NCI-H2196 treated with DMSO at 0.1 percent for 48 hours (cell line): ENCODE data around the gene PIR.

Experiments
- DNase-seq: peaks from one replicate; lab custom pipeline; 2025; ENCODE audit not compliant: unreplicated experiment; lab: John Stamatoyannopoulos, UW

PIR gene

DNA sequence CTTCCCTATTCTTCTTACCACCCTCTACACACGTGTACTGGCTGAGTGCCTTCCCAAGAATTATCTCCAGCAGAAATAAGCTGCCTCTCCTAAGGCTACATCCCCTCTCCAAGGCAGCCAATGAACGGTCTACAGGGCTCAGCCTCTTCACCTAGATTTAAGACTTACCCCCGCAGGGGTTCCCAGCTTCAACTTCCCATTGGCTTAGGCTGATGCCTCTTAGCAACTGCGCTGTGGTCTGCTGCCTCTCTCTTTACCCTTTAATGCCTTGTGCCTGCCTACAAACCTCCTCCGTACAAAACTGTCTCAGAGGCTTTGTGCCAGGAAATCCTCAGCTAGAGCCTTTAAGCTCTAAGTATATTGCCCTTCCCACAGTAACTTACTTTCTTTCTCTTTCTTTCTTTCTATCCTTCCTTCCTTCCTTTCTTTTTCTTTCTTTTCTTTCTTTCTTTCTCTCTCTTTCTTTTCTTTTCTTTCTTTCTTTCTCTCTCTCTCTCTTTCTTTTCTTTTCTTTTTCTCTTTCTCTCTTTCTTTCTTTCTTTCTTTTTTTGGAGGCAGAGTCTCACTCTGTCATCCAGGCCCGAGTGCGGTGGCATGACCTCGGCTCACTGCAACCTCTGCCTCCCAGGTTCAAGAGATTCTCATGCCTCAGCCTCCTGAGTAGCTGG, 142.7 kb downstream of the PIR start:
- no peak for DNase-seq

DNA sequence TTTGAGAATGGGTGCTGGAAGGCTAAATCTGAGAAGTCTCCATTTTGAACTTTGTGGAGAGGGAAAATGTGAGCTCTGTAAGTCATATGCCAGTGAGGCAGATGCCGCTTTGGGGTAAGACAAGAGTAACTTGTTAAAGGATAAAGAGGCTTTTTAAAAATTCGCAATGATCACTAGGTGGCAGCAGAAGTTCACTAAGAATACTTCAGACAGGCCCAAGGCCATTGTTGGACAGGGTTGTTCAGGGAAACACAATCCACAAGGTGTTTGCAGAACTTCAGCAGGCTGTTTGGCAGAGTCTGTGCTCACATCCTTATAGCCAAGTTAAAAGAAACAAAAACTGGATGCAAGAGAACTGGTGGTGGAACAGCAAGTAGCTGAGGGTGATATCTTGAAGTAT, 144.1 kb downstream of the PIR start:
- DNase-seq, result peak; percentile 19

DNA sequence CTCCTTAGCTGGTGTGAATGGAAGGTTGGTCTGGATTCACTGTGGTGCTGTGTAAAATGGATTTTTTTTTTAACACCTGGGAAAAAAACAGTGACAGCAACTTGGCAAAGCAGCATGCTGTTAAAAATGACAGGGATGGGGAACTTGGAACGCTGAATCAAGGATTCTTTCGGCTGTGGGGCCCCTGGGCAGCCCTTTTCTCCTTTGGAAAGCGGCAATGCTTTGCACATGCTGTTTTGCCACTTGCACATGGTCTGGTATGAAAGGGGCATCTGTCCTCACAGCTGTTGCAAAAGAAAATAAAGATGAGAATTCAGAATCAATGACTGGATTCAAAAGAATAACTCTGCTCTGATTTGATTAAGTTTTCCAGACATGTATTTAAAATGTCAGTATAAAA, 147.2 kb downstream of the PIR start:
- DNase-seq, result no peak

DNA sequence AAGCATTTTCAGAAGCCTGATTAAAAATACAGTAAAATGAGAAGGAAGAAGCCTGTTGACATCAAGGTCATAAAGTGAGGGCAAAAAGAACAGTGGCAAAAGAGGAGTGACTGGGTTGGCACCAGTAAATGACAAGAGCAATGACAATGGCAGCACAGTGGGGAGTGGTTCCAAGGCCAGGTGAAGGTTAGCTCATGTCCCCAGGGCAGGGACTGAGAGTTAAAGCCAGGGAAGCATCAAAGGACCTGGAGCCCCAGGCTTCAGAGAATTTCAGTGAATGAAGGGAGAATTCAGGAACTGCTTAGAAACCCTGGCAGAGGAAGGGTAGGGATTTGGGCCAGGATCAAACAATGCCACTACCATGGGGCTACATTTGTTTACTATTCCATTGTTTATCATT, 149.0 kb downstream of the PIR start:
- DNase-seq, result no peak

DNA sequence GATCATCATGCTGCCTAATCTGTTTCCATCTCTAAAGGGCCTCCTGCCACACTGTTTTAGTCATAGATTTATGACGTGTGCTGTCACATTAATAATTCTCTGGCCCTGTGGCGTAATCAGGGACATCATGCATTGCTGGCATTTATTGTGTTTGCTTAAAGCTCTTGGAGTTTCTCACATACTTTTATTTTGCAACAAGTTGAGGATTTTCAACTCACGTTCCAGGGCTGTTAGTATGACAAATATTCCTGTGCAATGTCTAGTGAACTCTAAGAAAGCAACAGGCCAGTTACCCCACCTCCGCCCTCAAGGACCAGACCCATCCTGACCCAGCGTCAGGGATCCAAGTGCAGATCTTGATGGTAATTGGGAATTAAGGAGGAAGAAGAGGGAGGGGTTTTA, 150.1 kb downstream of the PIR start:
- DNase-seq, result no peak

DNA sequence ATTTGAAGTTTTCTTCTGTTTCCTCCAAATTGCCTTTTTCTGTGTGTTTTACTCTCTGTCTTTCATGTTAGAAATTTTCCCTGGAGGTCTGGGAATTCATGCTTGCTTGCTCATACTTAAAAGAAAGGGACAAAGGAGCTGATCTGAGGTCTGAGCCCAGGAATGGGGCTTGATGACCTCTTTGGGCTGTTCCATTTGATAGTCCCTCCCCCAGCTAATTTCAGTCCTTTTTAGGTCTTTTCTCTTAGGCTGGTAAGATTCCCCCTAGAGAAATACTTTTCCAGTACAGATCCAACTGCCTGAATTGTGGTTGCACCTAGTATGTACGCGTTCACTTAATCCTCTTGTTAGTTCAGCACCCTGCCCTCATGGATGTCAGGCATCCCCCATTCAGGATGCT, 152.3 kb downstream of the PIR start:
- no peak for DNase-seq

DNA sequence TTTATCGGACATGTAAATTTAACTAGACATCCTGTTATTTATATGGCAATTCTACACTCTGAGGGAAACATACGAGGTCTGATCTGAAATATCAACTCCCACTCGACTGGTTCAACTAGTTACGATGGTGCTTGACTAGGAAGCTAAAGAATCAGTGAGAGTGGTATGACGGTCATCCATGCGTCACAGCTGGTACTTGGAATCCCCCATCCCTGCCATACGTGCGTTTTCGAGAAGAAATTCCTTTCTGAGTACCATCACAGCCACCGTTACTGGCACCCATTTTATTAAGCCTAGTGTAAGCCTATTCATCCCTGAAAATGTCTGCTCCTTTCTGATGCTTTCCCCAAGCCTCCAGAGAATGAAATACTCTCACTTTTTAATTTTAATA, 157.1 kb downstream of the PIR start:
- peak; percentile 18 for DNase-seq

DNA sequence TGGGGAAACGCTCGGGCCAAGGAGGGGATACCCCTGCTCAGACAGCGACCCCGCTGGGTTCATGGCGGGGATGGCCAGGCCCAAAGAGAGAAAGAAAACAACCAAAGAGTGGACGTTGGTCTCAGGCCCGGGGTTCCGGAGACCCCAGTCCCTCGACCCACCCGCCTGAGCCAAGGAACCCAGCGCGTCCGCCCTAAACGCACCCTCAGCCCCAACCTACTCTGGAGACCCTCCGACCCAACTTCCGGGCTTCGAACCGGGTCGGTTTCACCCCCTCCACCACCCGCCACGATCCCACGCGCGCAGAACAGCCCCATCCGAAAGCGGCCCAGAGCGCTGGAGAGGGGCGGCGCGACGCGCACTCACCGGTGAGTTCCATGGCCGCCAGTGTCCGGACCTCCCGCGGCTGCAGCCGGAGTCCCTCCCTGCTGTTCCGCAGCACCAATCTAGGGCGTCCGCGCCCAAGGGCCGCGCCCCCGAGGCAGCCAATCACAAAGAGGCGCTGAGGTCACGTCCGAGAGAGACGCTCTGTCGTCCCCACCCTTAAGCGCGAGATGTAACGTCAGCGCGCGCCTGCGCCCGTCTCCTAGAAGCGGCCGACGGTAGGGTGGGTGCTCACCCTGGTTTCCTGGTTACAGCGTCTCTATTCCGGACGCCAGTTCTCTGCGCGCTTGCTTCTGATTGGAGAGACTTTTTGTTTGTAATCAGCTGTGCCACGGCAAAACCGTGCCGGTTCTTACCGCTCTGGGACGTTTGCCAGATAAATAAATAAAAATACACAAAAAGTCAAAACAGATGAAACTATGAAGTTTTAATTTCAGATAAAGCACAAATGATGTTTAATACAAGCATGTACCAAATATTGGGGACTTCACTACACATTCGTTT, 157.8 kb downstream of the PIR start, which contains the start of gene PIGA:
Gene PIGA, minus strand, starts transcription at position 389 of the 888 bp plus-strand sequence. CDS start 3,593 bp downstream, outside the sequence.
- peak; percentile 86 for DNase-seq
